ENCODE results near the gene PLIN3. TPM values are rescaled to one million over a fixed set of nuclear protein-coding genes. Genes with fewer than 3 reads are reported as not detected.

Gene PLIN3
- 10 to 100 TPM; 22.8 to 25.5 TPM for total RNA-seq

- Mint-ChIP-seq H3K4me1 (peaks cover 20% of the 10 kb centered on the region), H3K36me3 (no peaks in the 10 kb centered on the region), H3K27ac (peak within 1 kb of the TSS; percentile 70), H3K4me3 (peak within 1 kb of the TSS; percentile 85), H3K9me3 (no peaks in the 10 kb centered on the region), H3K27me3 (peaks cover 8% of the 10 kb centered on the region)
- POLR2A ChIA-PET: interaction anchor here (0.8 to 2.3 kb wide), 6 partner anchors 45 to 143 kb away, joined by 3 to 9 read pairs (median 3); no protein-coding TSS in a partner anchor
- DNase-seq (peak; percentile 94), ATAC-seq (ENCODE audit: low read depth) (peak; percentile 85)
These were observed at the start of gene PLIN3 for GRCh38 chr19:4867534-4868285. Gene PLIN3 (minus strand): TSS chr19:4867667. CDS start chr19:4861394, 6,273 bp downstream.

GRCh38 chr19:4916292-4917082 lies 49.0 kb upstream of the PLIN3 start:
- DNase-seq (peak; percentile 72), ATAC-seq (ENCODE audit: low read depth) (peak; percentile 48)
- H3K27me3 Mint-ChIP-seq: no peaks in the 10 kb centered on the region
- H3K4me1 Mint-ChIP-seq: peaks cover 50% of the 10 kb centered on the region
- peak overlapping the region; percentile 99 for H3K27ac Mint-ChIP-seq
- H3K4me3 Mint-ChIP-seq: peak overlapping the region; percentile 96
- H3K36me3 Mint-ChIP-seq: peaks cover 47% of the 10 kb centered on the region
- POLR2A ChIA-PET: interaction anchor here (0.6 to 3.2 kb wide), 7 partner anchors 10 to 115 kb away, joined by 3 to 15 read pairs (median 5); partner anchors contain the start of genes KDM4B and PLIN3
- H3K9me3 Mint-ChIP-seq: no peaks in the 10 kb centered on the region

GRCh38 chr19:4914736-4915501 lies 47.5 kb upstream of the PLIN3 start:
- peak; percentile 72 for DNase-seq

GRCh38 chr19:4913996-4914735 lies 46.7 kb upstream of the PLIN3 start:
- Mint-ChIP-seq H3K36me3 (peaks cover 41% of the 10 kb centered on the region), H3K9me3 (no peaks in the 10 kb centered on the region), H3K4me1 (peaks cover 55% of the 10 kb centered on the region), H3K27me3 (no peaks in the 10 kb centered on the region), H3K4me3 (peak overlapping the region; percentile 96), H3K27ac (peak overlapping the region; percentile 99)
- POLR2A ChIA-PET: interaction anchor here (0.6 to 3.2 kb wide), 5 partner anchors 42 to 186 kb away, joined by 3 to 15 read pairs (median 5); partner anchors contain the start of genes FEM1A and KDM4B
- peak; percentile 41 for DNase-seq
- no peak for ATAC-seq (ENCODE audit: low read depth)

More at GRCh38 chr19:4914736-4915501, 47.5 kb upstream of the PLIN3 start:
- H3K9me3 Mint-ChIP-seq: no peaks in the 10 kb centered on the region
- peaks cover 44% of the 10 kb centered on the region for H3K36me3 Mint-ChIP-seq
- peaks cover 55% of the 10 kb centered on the region for H3K4me1 Mint-ChIP-seq
- H3K27ac Mint-ChIP-seq: peak overlapping the region; percentile 99
- POLR2A ChIA-PET: interaction anchor here (0.5 to 3.2 kb wide), 4 partner anchors 43 to 124 kb away, joined by 4 to 15 read pairs (median 5); partner anchors contain the start of genes FEM1A and KDM4B
- H3K27me3 Mint-ChIP-seq: no peaks in the 10 kb centered on the region
- peak overlapping the region; percentile 96 for H3K4me3 Mint-ChIP-seq
- peak; percentile 62 for ATAC-seq (ENCODE audit: low read depth)

GRCh38 chr19:4911786-4912672 lies 44.6 kb upstream of the PLIN3 start:
- Mint-ChIP-seq H3K4me1 (peaks cover 51% of the 10 kb centered on the region), H3K27ac (peak overlapping the region; percentile 76), H3K4me3 (peak overlapping the region; percentile 82), H3K27me3 (no peaks in the 10 kb centered on the region), H3K9me3 (no peaks in the 10 kb centered on the region), H3K36me3 (peaks cover 39% of the 10 kb centered on the region)
- DNase-seq: peak; percentile 66
- peak; percentile 16 for ATAC-seq (ENCODE audit: low read depth)
- POLR2A ChIA-PET: interaction anchor here (1.1 to 3.3 kb wide), 6 partner anchors 39 to 187 kb away, joined by 3 to 15 read pairs (median 6); partner anchors contain the start of genes DPP9, KDM4B and PLIN3

- peaks cover 47% of the 10 kb centered on the region for H3K4me1 Mint-ChIP-seq
- DNase-seq (no peak), ATAC-seq (ENCODE audit: low read depth) (no peak)
- POLR2A ChIA-PET: interaction anchor here (0.5 to 3.3 kb wide), 8 partner anchors 11 to 187 kb away, joined by 3 to 15 read pairs (median 5); partner anchors contain the start of genes DPP9, KDM4B and PLIN3
- peaks cover 35% of the 10 kb centered on the region for H3K36me3 Mint-ChIP-seq
- peak overlapping the region; percentile 76 for H3K27ac Mint-ChIP-seq
- H3K27me3 Mint-ChIP-seq: no peaks in the 10 kb centered on the region
- H3K9me3 Mint-ChIP-seq: no peaks in the 10 kb centered on the region
- peak overlapping the region; percentile 82 for H3K4me3 Mint-ChIP-seq
These were observed 43.8 kb upstream of the PLIN3 start for GRCh38 chr19:4911314-4911713.

GRCh38 chr19:4910594-4911281 lies 43.3 kb upstream of the PLIN3 start:
- ATAC-seq (ENCODE audit: low read depth): no peak
- Mint-ChIP-seq H3K27me3 (no peaks in the 10 kb centered on the region), H3K9me3 (no peaks in the 10 kb centered on the region), H3K36me3 (peaks cover 31% of the 10 kb centered on the region), H3K27ac (peak overlapping the region; percentile 76), H3K4me3 (peak overlapping the region; percentile 82), H3K4me1 (peaks cover 43% of the 10 kb centered on the region)
- POLR2A ChIA-PET: interaction anchor here (0.5 to 3.3 kb wide), 6 partner anchors 11 to 186 kb away, joined by 3 to 15 read pairs (median 5); partner anchors contain the start of genes DPP9 and KDM4B
- peak; percentile 55 for DNase-seq

GRCh38 chr19:4909897-4910593 lies 42.6 kb upstream of the PLIN3 start:
- Mint-ChIP-seq H3K27ac (peak overlapping the region; percentile 76), H3K27me3 (no peaks in the 10 kb centered on the region), H3K4me3 (peak overlapping the region; percentile 82), H3K9me3 (no peaks in the 10 kb centered on the region), H3K36me3 (peaks cover 25% of the 10 kb centered on the region), H3K4me1 (peaks cover 37% of the 10 kb centered on the region)
- ATAC-seq (ENCODE audit: low read depth) (peak; percentile 79), DNase-seq (peak; percentile 98)
- POLR2A ChIA-PET: interaction anchor here (3.3 kb wide), 1 partner anchor 185 kb away, joined by 7 read pairs; the partner anchor contains the start of gene DPP9

GRCh38 chr19:4909156-4909896 lies 41.9 kb upstream of the PLIN3 start, which contains the start of gene UHRF1:
Gene UHRF1 (plus strand): TSS chr19:4909501. CDS start chr19:4910886, 1,385 bp downstream.
- DNase-seq (peak; percentile 76), ATAC-seq (ENCODE audit: low read depth) (peak; percentile 32)
- Mint-ChIP-seq H3K4me3 (peak within 1 kb of the TSS; percentile 82), H3K36me3 (peaks cover 22% of the 10 kb centered on the region), H3K27ac (peak within 1 kb of the TSS; percentile 76), H3K27me3 (no peaks in the 10 kb centered on the region), H3K9me3 (no peaks in the 10 kb centered on the region), H3K4me1 (peaks cover 30% of the 10 kb centered on the region)
- POLR2A ChIA-PET: interaction anchor here (3.3 kb wide), 1 partner anchor 185 kb away, joined by 7 read pairs; the partner anchor contains the start of gene DPP9

GRCh38 chr19:4908781-4909155 lies 41.3 kb upstream of the PLIN3 start:
- POLR2A ChIA-PET: no interaction called here
- H3K4me3 Mint-ChIP-seq: peak overlapping the region; percentile 59
- H3K27me3 Mint-ChIP-seq: no peaks in the 10 kb centered on the region
- no peak overlapping the region for H3K27ac Mint-ChIP-seq
- no peaks in the 10 kb centered on the region for H3K9me3 Mint-ChIP-seq
- DNase-seq (no peak), ATAC-seq (ENCODE audit: low read depth) (no peak)
- peaks cover 24% of the 10 kb centered on the region for H3K4me1 Mint-ChIP-seq
- peaks cover 17% of the 10 kb centered on the region for H3K36me3 Mint-ChIP-seq

Measured in activated naive CD8-positive, alpha-beta T cell treated with anti-CD3 and anti-CD28 coated beads, Interleukin-2, amount 10 ng/mL, durations not matched to agents 7 days and 5 days (primary cell).